Measurements from ENCODE around the gene GDPGP1. TPM values are rescaled to one million over a fixed set of nuclear protein-coding genes. Genes with fewer than 3 reads are reported as not detected.

Gene GDPGP1
- total and polyA plus RNA-seq, 2 donors (not counting 1 experiment from before 2014, with no cell fraction given) = 9.3 to 10.4 TPM

GRCh38 chr15:90192961-90193786, 40.8 kb upstream of the GDPGP1 start:
- peak overlapping the region; percentile 28 to 58 (median 53) for H3K4me3 ChIP-seq (ENCODE audit: control extremely low read depth in 1 of 5, extremely low read depth in 1 of 5, insufficient read depth in 1 of 5, low read depth in 2 of 5, low read length in 4 of 5)
- ChIA-PET CTCF (interaction anchor here (0.6 to 12.1 kb wide), 10 partner anchors 8 to 593 kb away, joined by 3 to 274 read pairs (median 20); partner anchors contain the start of genes CIB1, GDPGP1 and SEMA4B), POLR2A (interaction anchor here (0.6 to 6.2 kb wide), 8 partner anchors 9 to 519 kb away, joined by 5 to 163 read pairs (median 14); partner anchors contain the start of genes CIB1, GDPGP1 and SEMA4B)
- H2AFZ ChIP-seq (ENCODE audit: insufficient read depth, low read depth, low read length, poor library complexity, severe bottlenecking) = peak overlapping the region; percentile 32
- no peaks in the 10 kb centered on the region for H3K27me3 Mint-ChIP-seq
- H3K4me1 ChIP-seq (ENCODE audit: control insufficient read depth in 2 of 2, insufficient read depth in 2 of 2, low read length in 2 of 2) = peaks cover 71 to 86% of the 10 kb centered on the region in 2 donors
- DNase-seq = no peak
- no peaks in the 10 kb centered on the region for H3K9me3 ChIP-seq (ENCODE audit: control extremely low read depth in 1 of 3, control insufficient read depth in 2 of 3, insufficient read depth in 1 of 3, low read length in 2 of 3)
- H3K36me3 ChIP-seq (replicated peaks in 1 of 2; ENCODE audit: control extremely low read depth in 1 of 2, control insufficient read depth in 1 of 2, extremely low read depth in 1 of 2, insufficient read depth in 2 of 2, low read length in 1 of 2) = peaks cover 0 to 14% of the 10 kb centered on the region in 2 experiments
- no peaks in the 10 kb centered on the region for H3K9me3 Mint-ChIP-seq (ENCODE audit: insufficient read depth)
- H3K79me2 ChIP-seq (ENCODE audit: control insufficient read depth, insufficient read depth, low read length) = peaks cover 62% of the 10 kb centered on the region
- peak overlapping the region; percentile 83 for H3K4me2 ChIP-seq (replicated peaks; ENCODE audit: low read depth, low read length, poor library complexity, severe bottlenecking)
- TF ChIP-seq CTCF (IDR thresholded peaks at IDR 0.05) (no peak), EZH2 (IDR thresholded peaks at IDR 0.05; ENCODE audit: borderline replicate concordance, insufficient read depth, low read depth, low read length, poor library complexity, severe bottlenecking) (no peak)
- H3K27me3 ChIP-seq (replicated peaks in 1 of 4; ENCODE audit: control extremely low read depth in 1 of 4, control insufficient read depth in 3 of 4, insufficient read depth in 4 of 4, low read length in 3 of 4) = no peaks in the 10 kb centered on the region
- no peak for ATAC-seq (ENCODE audit: low read depth)
- peak overlapping the region; percentile 87 for H3K4me3 Mint-ChIP-seq
- 25% methylated on average over 15 of the region's 16 CpGs for WGBS (ENCODE audit: insufficient coverage)
- H4K20me1 ChIP-seq (ENCODE audit: control insufficient read depth, insufficient read depth, low read length, poor library complexity, severe bottlenecking) = no peaks in the 10 kb centered on the region
- peak overlapping the region; percentile 97 for H3K27ac Mint-ChIP-seq
- peak overlapping the region; percentile 88 to 91 for H3K27ac ChIP-seq (ENCODE audit: low read length in 2 of 2)
- peak overlapping the region; percentile 46 for H3K9ac ChIP-seq (ENCODE audit: low read length)
- peaks cover 79% of the 10 kb centered on the region for H3K4me1 Mint-ChIP-seq
- intact Hi-C loops (cut with micrococcal nuclease) = loop anchor here (1.0 to 5.0 kb wide), 2 partner anchors 9 to 739 kb away; partner anchors contain the start of gene HDDC3
